RCC 7860 (cell line): ENCODE data around the gene KLF9.
"Not testable (repeated sequence)": the region's sequence is repeated elsewhere in the genome, so short reads cannot be mapped to it uniquely, and the experiment has no call there.

Source experiments
- DNase-seq: peaks from one replicate; pipeline ENCODE4 v3.0.0-alpha.2; 2015; ENCODE audit warnings: low spot score
- FAIRE-seq: peaks from 2 replicates; lab custom pipeline; 2012; peaks lifted over from hg19 to GRCh38; lab: Jason Lieb, UNC

The KLF9 gene

GRCh38 chr9:70405808-70406433 lies 8.5 kb downstream of the KLF9 start:
- no peak for FAIRE-seq
- DNase-seq, result no peak

GRCh38 chr9:70404261-70404660 lies 10.2 kb downstream of the KLF9 start:
- DNase-seq (no peak), FAIRE-seq (no peak)

- DNase-seq, result no peak
- no peak for FAIRE-seq
These were observed 10.8 kb downstream of the KLF9 start for GRCh38 chr9:70403618-70404025.

GRCh38 chr9:70403166-70403565 lies 11.3 kb downstream of the KLF9 start:
- FAIRE-seq (no peak), DNase-seq (no peak)

- no peak for FAIRE-seq
These were observed 12.2 kb downstream of the KLF9 start for GRCh38 chr9:70402213-70402612.

GRCh38 chr9:70401241-70401640 lies 13.2 kb downstream of the KLF9 start:
- FAIRE-seq, DNase-seq: not testable (repeated sequence)

More at GRCh38 chr9:70402213-70402612, 12.2 kb downstream of the KLF9 start:
- no peak for DNase-seq

- DNase-seq (no peak), FAIRE-seq (no peak)
These were observed 14.2 kb downstream of the KLF9 start for GRCh38 chr9:70400107-70400892.

GRCh38 chr9:70399141-70399540 lies 15.3 kb downstream of the KLF9 start:
- FAIRE-seq (no peak), DNase-seq (no peak)

GRCh38 chr9:70398145-70398556 lies 16.3 kb downstream of the KLF9 start:
- FAIRE-seq, result no peak
- DNase-seq, result no peak

- DNase-seq (no peak), FAIRE-seq (no peak)
These were observed 18.8 kb downstream of the KLF9 start for GRCh38 chr9:70395652-70396051.

- FAIRE-seq, result no peak
- no peak for DNase-seq
These were observed 21.6 kb downstream of the KLF9 start for GRCh38 chr9:70392850-70393249.

GRCh38 chr9:70392189-70392588 lies 22.3 kb downstream of the KLF9 start:
- DNase-seq, result no peak
- FAIRE-seq, result no peak

- no peak for DNase-seq
- FAIRE-seq, result no peak
These were observed 23.5 kb downstream of the KLF9 start for GRCh38 chr9:70390933-70391341.

- DNase-seq (no peak), FAIRE-seq (no peak)
These were observed 24.7 kb downstream of the KLF9 start for GRCh38 chr9:70389621-70390266.

GRCh38 chr9:70389188-70389587 lies 25.3 kb downstream of the KLF9 start:
- FAIRE-seq (no peak), DNase-seq (no peak)

GRCh38 chr9:70387663-70388062 lies 26.8 kb downstream of the KLF9 start:
- no peak for FAIRE-seq

GRCh38 chr9:70385426-70385825 lies 29.0 kb downstream of the KLF9 start:
- FAIRE-seq (no peak), DNase-seq (no peak)

More at GRCh38 chr9:70387663-70388062, 26.8 kb downstream of the KLF9 start:
- no peak for DNase-seq

GRCh38 chr9:70382709-70383605 lies 31.5 kb downstream of the KLF9 start:
- FAIRE-seq, result no peak
- DNase-seq, result no peak

GRCh38 chr9:70382046-70382708 lies 32.3 kb downstream of the KLF9 start:
- DNase-seq (no peak), FAIRE-seq (no peak)

GRCh38 chr9:70374962-70375618 lies 39.4 kb downstream of the KLF9 start:
- DNase-seq, result no peak
- no peak for FAIRE-seq
